KOPT-K1 (cell line): ENCODE results near the gene GPR22.

Source experiments
- H3K27ac ChIP-seq: fragments of 200-600 bp; sonication (generic); 2 replicates; pipeline ENCODE4 v1.5.1; 2016; ENCODE audit warnings: antibody characterized with exemption, mild to moderate bottlenecking, low read depth, low read length; ENCODE audit not compliant: poor library complexity, severe bottlenecking
- H3K36me3 ChIP-seq: fragments of 200-600 bp; sonication (generic); 2 replicates; pipeline ENCODE4 v1.5.1; 2017; ENCODE audit warnings: antibody characterized with exemption, mild to moderate bottlenecking, low read length, moderate library complexity; ENCODE audit not compliant: insufficient read depth
- H3K9me3 ChIP-seq: fragments of 200-600 bp; sonication (generic); 2 replicates; pipeline ENCODE4 v1.5.1; 2017; ENCODE audit warnings: antibody characterized with exemption, low read length, mild to moderate bottlenecking; ENCODE audit not compliant: insufficient read depth, poor library complexity, severe bottlenecking

GPR22 gene

DNA sequence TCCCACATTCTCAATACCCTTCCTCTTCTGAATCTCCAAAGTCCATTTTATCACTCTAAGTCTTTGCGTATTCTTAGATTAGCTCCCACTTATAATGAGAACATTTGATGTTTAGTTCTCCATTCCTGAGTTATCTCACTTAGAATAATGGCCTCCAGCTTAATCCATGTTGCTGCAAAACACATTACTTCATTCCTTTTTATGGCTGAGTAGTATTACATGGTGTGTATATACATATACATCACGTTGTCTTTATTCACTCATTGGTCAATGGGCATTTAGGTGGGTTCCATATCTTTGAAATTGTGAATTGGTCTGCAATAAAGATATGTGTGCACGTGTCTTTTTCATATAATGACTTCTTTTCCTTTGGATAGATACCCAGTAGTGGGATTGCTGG lies 32.3 kb downstream of the GPR22 start:
- Histone ChIP-seq H3K27ac (no peak overlapping the region), H3K9me3 (peaks cover under 1% of the 10 kb centered on the region)

GRCh38 chr7:107502797-107503196 lies 32.9 kb downstream of the GPR22 start:
- Histone ChIP-seq H3K36me3 (no peaks in the 10 kb centered on the region), H3K9me3 (no peaks in the 10 kb centered on the region), H3K27ac (no peak overlapping the region)

More for the DNA sequence above, 32.3 kb downstream of the GPR22 start:
- no peaks in the 10 kb centered on the region for H3K36me3 ChIP-seq

- Histone ChIP-seq H3K27ac (no peak overlapping the region), H3K36me3 (no peaks in the 10 kb centered on the region), H3K9me3 (peaks cover 5% of the 10 kb centered on the region)
These were observed 33.8 kb downstream of the GPR22 start for GRCh38 chr7:107503687-107504086.

DNA sequence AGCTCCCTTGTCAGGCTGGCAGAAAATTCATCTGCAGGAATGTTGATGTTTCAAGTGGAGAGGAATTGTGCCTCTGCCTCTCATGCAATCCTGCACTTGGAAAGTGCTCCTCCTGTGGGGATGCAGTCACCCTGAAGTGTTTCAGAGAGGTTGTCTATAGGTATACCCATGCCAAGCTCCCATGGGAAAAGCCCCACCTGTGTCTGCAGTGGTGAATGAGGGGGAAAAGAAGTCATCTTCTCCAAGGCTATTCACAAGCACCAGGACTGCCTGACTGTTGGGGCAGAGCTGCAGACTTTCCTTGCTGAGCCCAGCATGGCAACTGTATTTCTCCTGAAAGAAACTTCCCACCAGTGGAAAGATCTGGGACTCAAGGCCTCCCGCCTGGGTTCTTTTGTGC lies 35.5 kb downstream of the GPR22 start:
- Histone ChIP-seq H3K27ac (no peak overlapping the region), H3K36me3 (no peaks in the 10 kb centered on the region), H3K9me3 (peaks cover 12% of the 10 kb centered on the region)

DNA sequence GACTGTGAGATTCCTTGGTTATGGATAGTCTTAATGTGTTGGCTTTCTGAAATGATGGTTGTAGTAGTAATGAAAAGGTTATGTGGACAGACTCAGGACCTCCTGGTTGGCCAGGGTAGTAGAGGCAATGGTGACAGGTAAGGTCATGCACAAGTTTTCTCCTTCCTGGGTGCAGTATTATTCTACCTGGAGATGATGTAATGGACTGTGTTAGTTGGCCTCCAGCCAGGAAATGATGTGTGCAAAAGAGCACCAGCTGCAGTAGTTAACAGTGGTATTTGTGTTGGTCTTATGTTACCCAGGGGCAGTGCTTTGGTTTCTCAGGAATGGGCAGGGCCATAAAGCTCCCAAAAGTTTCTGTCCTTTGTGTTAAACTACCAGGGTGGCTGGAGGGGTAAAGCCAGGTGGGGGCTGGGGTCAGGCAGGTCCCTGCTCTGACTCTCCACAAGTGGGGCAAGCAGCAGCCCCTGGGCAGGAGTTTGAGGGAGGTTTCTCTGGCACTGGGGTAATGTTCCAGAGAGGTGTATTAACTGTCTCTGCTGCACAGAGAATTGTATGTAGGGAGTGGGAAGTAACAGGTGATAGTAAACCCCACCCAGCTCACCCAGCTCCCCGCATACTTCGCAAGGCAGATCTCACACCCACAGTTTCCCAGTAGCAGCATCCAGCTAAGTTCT lies 36.3 kb downstream of the GPR22 start:
- no peaks in the 10 kb centered on the region for H3K36me3 ChIP-seq
- no peak overlapping the region for H3K27ac ChIP-seq
- H3K9me3 ChIP-seq: peaks cover 15% of the 10 kb centered on the region

DNA sequence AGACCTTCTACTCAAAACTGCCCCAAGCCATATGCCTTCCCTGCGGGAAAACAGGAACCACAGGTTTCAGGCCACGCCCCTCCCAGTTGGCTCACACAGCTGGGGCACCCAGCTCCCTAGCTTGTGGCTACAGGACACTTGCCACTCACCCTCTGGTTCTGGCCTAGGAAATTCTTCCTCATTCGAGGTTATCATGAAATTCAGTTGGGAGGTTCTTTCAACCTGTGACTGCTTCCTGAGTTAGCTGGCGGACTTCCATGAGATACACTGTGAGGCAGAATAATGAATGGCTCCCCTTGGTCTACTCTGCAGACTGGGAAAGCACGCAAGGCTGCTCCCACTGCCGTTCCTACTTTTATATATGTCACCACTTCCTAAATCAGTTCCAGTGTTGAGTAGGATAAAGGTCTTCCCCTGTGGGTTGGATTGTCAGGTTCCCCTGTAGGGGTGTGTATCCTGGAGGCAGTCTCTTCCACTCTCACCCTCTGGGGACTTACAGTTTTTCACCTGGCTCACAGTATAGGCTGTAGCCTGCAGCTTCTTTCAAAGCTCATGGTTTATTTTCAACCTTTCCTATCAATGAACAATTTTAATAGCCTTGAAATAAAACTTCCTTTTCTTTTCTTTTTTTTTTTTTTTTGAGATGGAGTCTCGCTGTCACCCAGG lies 37.0 kb downstream of the GPR22 start:
- H3K27ac ChIP-seq: no peak overlapping the region
- H3K9me3 ChIP-seq: peaks cover 15% of the 10 kb centered on the region
- no peaks in the 10 kb centered on the region for H3K36me3 ChIP-seq
